Measurements from ENCODE around the gene KLF9. TPM values are rescaled to one million over a fixed set of nuclear protein-coding genes. Genes with fewer than 3 reads are reported as not detected.

The KLF9 gene
- polyA plus RNA-seq, 5 donors: 2.6 to 4.4 (median 3.0) TPM

DNA sequence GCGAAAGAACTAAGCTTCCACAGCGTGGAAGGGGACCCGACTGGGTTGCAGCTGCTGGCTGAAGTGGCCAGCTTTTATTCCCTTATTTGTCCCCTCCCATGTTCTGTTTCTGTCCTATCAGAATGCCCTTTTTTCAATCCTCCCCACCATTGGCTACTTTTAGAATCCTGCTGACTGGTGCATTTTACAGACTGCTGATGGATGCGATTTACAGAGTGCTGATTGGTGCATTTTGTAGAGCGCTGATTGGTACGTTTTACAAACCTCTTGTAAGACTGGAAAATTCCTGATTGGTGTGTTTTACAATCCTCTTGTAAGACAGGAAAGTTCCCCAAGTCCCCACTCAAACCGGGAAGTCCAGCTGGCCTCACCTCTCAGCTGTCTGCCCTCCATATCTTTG lies 50.7 kb downstream of the KLF9 start:
- DNase-seq: no peak

GRCh38 chr9:70362952-70363351 lies 51.5 kb downstream of the KLF9 start:
- DNase-seq: no peak

GRCh38 chr9:70355801-70356200 lies 58.7 kb downstream of the KLF9 start:
- no peak for DNase-seq

DNA sequence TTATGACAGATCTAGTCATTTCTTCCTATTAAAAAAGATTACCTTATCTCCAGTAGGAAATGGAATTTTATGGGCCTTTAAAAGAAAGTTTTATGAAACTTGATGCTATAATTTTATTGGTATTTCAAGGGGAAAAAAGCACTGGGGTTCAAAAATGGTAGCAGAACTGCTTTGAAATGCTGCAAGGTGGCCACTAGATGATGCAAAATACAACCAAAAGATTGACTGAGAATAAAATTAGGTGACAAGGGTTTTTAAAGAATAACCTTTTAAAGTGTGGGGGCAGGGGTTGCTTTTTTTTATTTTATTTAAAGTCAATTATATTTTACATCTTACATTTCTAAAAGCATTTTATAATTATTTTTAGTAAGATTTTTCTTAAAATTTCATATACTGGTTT lies 61.7 kb downstream of the KLF9 start:
- no peak for DNase-seq

- DNase-seq: no peak
These were observed 62.1 kb downstream of the KLF9 start for GRCh38 chr9:70352356-70352755.

GRCh38 chr9:70347046-70347445 lies 67.4 kb downstream of the KLF9 start:
- no peak for DNase-seq

DNA sequence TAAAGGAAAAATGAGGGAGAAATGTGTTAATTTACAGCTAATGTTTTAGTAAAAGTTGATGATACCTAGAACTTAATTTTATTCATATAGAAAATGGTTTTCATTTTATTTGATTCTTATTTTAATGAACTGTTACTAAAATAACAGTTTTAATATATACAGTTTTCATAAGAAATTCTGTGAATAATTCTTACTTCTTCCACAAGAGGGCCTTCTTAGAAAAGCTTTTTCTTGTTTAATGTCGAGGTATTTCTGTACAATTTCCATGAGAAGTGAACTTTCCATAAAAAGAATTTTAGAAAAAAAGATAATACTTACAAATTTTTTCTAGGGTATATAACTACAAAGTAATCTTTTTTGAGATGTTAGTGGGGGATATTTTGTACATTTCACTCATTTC lies 73.9 kb downstream of the KLF9 start:
- DNase-seq: peak in 1 of 2 donors; percentile 8

Other genes with a start within 250 kb of the KLF9 start
- 10 to 100 TPM; 42.7 to 93.8 (median 84.5) TPM for gene SMC5, start 155.7 kb downstream of the KLF9 start, polyA plus RNA-seq (ENCODE audit: insufficient read depth in 1 of 5, insufficient read length in 5 of 5, low replicate concordance in 1 of 5)